Posterior cingulate gyrus (tissue), 11 donors: ENCODE measurements around the gene CLEC2B.

Source experiments
- DNase-seq, 10 donors: peaks; one replicate each; pipeline versions ENCODE4 v3.0.0 to v3.0.0-alpha.2; 2020 to 2021; ENCODE audit warnings: mixed read lengths in 3 of 10
- intact Hi-C: fragments of 100-400 bp; cut with DNase I; formaldehyde crosslinking; loops from one replicate; pipeline ENCODE4 v1.15.1; 2023

Gene CLEC2B

DNA sequence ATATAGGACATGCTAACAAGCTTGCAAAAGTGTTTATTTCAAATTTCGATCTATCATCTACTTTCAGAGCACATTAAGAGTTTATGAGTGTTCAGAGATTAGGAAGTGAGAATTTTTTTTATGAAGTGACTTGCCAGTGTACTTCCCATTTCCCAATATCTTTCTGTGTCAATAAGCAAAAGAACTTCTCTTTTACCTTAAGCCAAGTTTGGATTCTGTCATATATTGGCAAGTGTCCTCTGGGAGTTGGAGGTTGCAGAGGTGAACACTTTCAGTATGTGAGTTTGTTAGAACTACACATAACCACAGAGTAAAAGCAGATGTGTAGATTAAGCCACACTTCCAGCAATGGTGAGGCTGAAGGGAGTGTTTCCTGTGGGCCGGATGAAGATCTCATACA, 58.5 kb downstream of the CLEC2B start:
- intact Hi-C loops, result no loop called here
- no peak for DNase-seq

DNA sequence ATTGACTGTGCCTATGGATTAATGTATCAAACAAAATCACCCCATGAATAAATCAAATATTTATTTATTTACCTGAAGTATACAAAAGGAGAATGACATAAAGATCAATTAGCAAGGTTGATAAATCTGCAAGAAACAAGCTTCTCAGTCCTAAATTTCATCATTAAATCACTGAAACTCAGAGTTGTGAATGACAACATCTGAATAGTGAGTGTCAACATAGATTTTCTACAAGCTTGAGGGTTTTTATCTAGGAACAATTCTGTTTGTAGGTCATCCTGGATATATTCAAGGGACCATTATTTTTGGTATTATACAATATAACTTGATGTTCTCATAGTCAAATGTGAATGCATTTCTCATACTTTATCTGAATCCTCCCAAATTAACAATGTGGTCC, 59.3 kb downstream of the CLEC2B start:
- intact Hi-C loops, result no loop called here

DNA sequence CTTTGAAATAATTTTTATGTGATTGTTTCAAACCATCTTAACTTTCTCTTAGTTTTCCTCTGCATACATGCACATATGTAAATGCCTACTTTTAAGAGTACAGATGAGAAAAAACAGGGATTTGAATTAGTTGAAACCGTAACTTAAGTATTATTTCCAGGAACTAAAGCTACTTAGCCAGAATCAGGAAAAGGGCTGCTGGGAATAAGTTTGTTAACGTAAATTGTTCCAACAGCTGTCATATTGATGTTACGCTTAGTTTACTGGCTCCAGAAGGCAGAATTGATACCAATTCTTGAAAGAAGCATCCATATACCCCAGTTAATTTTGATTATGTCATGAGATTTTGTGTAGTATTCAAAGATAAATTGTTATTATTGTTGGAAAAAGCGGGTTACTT, 59.8 kb downstream of the CLEC2B start:
- intact Hi-C loops, result no loop called here
- DNase-seq, result no peak

More for the DNA sequence above, 59.3 kb downstream of the CLEC2B start:
- DNase-seq, result no peak

DNA sequence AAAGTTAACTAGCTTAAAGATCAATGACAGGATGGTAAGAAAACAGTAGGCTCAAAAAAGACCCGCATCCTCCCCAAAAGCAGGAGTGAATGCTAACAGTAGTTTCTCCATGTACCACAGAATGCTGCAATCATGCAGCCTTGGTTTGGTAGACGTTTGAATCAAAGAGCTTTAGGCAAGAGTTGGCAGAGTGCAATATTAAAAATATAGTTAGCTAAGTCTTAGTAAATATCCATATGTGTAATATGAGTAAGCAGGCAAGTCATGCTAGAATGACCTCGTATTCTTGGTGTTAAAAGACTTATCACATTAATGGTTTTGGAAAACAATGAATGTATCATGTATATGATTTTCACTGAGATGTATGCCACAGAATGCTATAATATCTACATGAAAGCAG, 60.6 kb downstream of the CLEC2B start:
- no peak for DNase-seq
- intact Hi-C loops, result no loop called here

DNA sequence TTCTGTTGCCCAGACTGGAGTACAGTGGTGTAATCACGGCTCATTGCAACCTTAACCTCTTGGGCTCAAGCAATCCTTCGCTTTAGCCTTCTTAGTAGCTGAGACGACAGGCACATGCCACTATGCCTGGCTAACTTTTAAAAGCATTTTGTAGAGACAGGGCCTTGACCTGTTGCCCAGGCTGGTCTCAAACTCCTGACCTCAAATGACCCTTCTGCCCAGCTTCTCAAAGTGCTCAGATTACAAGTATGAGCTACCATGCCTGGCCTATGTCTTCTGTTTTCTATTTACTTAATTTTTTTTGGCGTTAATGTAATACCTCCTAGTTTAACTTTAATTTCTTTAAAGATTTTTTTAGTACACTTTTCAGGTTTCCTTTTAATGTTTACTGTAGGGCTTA, 62.4 kb downstream of the CLEC2B start:
- DNase-seq, result no peak
- intact Hi-C loops, result no loop called here

DNA sequence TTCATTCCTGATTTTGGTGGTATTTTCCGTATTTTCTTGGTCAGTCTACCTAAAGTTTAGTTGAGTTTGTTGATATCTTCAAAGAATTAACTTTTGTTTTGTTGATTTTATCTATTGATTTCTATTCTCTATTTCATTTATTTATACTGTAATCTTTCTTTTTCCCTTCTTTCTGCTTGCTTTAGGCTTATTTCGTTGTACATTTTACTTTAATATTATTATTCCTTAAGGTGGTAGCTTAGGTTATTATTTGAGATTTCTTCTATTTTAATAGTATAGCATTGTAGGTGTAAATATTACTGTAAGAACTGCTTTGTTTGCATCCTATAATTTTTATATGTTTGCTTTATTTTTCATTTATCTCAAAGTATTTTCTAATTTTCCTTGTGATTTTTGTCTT, 63.3 kb downstream of the CLEC2B start:
- no peak for DNase-seq
- intact Hi-C loops, result no loop called here
